ENCODE data around the gene PODXL2.

The PODXL2 gene, protein sequence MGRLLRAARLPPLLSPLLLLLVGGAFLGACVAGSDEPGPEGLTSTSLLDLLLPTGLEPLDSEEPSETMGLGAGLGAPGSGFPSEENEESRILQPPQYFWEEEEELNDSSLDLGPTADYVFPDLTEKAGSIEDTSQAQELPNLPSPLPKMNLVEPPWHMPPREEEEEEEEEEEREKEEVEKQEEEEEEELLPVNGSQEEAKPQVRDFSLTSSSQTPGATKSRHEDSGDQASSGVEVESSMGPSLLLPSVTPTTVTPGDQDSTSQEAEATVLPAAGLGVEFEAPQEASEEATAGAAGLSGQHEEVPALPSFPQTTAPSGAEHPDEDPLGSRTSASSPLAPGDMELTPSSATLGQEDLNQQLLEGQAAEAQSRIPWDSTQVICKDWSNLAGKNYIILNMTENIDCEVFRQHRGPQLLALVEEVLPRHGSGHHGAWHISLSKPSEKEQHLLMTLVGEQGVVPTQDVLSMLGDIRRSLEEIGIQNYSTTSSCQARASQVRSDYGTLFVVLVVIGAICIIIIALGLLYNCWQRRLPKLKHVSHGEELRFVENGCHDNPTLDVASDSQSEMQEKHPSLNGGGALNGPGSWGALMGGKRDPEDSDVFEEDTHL
- total RNA-seq = 6.6 to 8.9 (median 7.5) reads per million in 3 experiments

DNA sequence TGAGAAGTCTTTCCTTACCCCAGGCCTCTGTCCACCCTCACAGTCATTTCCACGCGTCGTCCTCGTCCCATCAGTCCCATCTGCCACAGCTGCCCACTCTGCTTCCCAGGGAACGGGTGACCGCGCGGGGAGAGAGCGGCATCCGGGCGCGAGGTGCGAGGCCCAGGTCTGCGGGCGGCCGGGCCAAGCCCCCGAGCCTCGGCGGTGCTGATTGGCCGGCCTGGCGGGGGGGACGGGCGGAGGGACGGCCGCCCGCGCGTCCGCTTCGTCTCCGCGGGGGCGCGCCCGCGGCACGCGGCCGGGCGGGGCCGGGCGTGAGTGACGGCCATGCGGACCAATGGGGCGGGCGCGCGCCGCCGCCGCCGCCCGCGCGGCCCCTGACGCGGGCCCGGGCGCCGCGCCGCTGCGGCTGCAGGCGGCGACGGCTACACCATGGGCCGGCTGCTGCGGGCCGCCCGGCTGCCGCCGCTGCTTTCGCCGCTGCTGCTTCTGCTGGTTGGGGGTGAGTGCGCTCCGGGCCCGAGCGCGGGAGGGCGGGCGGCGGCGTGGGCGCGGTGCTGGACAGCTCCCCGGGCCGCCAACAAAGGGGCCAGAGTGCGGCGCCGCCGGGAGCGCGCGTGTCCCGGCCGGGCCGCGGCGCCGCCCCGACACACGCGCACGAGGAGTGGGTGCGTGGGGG lies at the start of gene PODXL2:
PODXL2 (plus strand) TSS at position 398 of the 679 bp plus-strand sequence; CDS start at position 433, 35 bp downstream.
- DNase-seq = peak; percentile 27

DNA sequence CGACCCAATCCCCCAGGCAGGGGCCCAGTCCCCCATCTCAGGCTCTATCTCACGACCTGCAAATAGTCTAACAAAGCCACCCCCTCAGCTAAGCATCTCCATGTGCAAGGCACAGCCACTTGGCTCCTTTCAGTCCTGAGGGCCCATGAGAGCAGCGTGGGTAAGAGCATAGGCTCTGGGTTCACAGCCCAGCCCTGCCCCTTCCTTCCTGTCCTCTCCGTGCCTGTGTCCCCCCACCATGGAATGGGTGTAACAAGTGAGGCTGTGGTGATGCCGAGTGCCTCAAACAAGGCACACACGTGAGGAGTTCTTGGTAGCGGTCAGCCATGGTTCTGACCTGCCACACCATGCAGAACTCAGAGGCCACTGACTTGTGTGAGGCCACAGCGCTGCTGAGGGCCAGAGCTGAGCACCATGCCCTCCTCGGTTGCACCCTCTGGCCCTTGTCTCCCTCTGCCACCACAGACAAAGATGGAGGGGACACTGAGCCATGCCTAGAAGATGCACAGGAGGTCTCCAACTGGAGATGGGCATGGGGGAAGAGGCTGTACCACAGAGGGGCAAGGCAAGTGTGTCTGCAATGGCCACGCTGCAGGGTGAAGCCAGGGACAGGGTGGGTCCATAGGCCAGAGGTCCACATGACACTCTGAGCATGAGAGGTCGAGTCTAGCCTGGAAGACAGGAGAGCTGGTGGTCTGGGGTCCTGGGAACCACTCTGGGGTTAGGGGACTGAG lies 48.5 kb upstream of the PODXL2 start:
- no peak for DNase-seq

DNA sequence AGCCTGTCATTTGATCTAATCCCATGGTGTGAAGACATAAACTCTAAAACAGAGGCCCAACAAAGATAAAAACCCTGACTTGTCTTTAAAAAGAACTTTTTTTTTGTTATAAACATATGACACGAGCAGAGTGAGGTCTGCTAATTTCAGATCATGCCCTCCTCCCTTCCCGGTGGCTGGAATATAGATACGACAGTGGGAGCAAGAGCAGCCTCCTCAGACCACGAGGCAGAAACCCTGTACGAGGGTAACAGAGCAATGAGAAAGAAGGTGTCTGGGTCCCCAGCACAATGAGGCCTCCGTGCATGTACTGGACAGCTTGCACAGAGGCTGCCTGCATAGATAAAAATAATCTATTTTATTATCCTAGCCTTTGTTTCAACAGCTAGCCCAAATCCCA lies 44.3 kb upstream of the PODXL2 start:
- DNase-seq = no peak

DNA sequence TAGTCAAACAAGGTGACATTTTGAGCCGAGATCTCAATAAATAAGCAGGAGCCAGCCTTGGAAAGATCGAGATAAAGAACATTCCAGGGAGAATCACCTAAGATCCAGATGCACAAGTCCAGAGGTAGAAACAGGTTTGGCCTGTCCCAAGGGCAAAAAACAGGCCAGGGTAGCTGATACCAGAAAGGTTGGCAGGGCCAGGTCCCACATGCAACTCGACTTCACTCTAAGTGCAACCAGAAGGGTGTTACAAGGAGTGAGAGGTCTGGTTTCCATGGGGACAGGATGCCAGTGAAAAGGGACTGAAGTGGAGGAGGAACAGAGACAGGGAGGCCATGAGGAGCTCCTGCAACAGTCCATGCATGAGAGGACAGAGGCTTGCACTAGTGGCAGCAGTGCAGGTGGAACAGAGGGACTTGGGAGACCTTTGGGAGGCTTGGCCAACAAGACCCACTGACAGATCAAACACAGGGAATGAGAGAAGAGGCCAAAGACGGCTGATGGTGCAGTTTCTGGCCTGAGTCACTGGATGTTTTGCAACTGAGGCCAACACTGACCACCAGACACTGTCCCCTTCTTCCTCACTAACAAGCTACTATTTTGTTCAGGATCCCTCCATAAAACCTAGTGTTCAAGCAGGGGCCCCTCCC lies 43.7 kb upstream of the PODXL2 start:
- no peak for DNase-seq

- DNase-seq = no peak
These were observed 43.1 kb upstream of the PODXL2 start for GRCh38 chr3:127585813-127586413.

DNA sequence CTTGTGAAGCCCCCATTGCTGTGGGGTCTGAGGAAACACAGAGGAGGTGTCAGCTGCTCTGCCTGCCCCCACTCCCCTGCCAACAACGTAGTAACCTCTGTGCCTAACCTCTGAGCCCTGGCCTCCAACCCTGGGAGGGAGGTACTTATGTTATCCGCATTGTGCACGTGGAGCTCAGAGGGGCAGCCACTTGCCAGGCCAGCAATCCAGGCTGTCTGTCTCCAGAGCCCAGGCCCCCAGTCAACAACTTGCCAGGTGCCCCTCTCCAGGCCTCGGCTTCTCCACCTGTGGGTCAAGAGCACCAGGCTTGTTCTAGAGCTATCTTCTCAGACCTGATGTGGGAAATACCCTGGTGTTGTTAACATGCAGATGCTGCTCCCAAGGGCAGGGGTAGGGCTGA lies 41.1 kb upstream of the PODXL2 start:
- DNase-seq = no peak

- no peak for DNase-seq
These were observed 40.0 kb upstream of the PODXL2 start for GRCh38 chr3:127588806-127589577.

DNA sequence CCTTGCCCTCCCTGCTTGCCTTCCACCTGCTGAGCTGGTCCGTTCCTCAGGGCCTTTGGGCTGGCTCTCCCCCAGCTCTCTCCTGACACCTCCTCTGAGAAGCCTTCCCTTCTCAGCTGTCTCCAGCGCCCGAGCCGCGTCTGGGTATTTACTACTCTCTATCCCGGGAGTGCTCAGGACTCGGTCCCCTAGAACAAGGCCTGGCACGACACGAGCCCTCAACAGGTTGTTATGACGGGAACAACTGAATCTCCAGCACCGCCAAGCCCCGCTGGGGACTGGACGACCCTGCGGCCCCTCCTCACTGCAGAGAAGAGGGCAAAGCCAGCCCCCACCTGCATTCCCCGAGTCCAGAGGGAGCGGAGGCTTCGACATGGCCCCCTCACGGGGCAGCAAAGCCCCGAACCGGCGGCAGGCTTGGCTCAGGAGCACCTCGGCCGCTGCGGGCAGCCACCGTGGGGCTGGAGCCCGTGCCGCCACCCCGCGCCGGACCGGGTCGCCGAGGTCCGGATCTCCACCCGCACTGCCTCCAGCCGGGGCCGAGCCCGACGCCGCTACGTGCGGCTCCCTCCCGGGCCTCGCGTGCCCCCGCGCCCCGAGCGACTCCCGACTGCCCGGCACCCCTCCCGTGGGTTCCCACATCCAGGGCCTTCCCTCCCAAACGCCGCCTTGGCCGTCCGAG lies 39.2 kb upstream of the PODXL2 start:
- DNase-seq = no peak

DNA sequence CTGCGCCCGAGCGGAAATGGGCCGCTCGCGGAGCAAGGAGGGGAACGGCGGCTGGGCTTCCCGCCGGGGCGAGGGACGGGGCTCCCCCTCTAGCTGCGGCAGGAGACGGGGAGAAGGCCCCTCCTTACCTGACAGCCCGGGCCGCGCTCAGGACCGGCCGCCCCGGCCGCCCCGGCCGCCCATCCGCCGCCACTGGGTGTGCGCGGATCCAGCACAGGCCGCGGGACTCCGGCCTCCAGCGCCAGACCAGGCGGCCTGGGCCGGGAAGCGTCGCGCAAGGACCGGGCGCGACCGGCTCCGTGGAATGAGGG lies 38.7 kb upstream of the PODXL2 start:
- DNase-seq = no peak

DNA sequence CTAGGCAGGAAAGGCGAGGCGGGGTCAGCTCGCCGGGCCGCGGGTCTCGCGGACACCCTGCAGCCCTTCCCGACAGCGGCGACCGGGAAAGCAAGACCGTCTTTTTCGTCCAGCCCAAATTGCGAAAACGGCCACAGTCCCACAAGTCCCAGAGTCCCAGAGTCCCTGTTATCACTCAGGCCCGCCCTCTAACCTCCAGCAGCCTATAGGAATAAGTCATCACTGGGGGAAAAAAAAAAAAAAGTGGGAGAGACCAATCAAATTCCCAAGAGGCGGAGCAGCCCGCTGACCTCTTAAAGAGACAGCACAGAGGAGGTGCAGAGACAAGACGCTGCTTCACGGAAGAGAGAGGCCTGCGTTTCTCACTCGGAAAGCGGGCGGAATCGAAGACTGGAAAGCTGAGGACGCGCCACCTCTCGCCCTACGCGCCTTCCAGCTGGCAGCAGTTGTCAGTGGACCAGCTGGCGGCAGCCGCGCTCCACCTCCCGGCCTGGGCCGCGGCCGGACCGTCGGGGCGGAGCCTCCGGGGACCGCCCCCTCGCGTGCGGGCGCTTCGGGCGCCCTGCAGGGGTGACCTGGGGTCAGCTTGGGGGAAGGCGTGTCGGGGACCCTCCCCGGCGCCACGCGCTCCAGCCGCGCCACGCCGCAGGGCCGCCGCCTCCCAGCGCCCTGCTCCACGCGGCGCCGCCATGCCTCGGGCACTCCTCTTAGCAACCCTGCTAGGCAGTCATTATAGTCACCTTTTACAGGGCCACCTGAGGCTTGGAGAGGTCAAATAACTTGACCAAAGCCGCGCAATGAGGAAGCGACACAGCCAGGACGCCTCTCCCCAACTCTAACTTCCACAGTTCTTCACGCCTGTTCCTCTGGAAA lies 38.2 kb upstream of the PODXL2 start, which contains the start of gene TPRA1:
TPRA1 (minus strand) TSS at position 141 of the 873 bp plus-strand sequence. CDS start 10,587 bp downstream, outside the sequence.
- DNase-seq = peak; percentile 89

- no peak for DNase-seq
These were observed 35.8 kb upstream of the PODXL2 start for GRCh38 chr3:127593178-127593577.

- no peak for DNase-seq
These were observed 33.7 kb upstream of the PODXL2 start for GRCh38 chr3:127595303-127595702.

- no peak for DNase-seq
These were observed 31.8 kb upstream of the PODXL2 start for GRCh38 chr3:127597020-127597771.

DNA sequence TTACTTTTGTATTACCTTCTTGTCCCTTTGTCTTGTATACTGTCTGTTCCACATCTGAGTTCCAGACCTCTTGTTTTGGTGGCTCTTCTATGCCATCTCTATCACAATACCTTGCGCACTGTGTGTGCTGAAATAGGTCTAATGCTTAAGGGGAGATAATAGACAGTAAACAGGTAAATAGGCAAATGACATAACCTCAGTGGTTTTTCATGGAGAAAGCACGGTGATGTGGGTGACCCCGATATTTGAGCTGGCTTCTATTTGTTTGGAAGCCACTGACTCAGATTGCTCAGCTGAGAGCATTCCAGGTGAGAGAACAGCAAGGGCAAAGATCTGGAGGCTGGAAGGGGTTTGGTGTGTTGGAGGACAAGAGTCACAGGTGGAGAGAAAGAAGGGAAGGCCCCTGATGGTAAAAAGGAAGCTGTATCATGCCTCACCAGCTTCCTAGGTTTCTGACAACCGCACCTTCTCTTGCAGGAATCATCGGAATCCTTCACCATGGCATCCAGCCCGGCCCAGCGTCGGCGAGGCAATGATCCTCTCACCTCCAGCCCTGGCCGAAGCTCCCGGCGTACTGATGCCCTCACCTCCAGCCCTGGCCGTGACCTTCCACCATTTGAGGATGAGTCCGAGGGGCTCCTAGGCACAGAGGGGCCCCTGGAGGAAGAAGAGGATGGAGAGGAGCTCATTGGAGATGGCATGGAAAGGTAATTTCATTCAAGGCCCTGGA lies 30.0 kb upstream of the PODXL2 start:
- no peak for DNase-seq

DNA sequence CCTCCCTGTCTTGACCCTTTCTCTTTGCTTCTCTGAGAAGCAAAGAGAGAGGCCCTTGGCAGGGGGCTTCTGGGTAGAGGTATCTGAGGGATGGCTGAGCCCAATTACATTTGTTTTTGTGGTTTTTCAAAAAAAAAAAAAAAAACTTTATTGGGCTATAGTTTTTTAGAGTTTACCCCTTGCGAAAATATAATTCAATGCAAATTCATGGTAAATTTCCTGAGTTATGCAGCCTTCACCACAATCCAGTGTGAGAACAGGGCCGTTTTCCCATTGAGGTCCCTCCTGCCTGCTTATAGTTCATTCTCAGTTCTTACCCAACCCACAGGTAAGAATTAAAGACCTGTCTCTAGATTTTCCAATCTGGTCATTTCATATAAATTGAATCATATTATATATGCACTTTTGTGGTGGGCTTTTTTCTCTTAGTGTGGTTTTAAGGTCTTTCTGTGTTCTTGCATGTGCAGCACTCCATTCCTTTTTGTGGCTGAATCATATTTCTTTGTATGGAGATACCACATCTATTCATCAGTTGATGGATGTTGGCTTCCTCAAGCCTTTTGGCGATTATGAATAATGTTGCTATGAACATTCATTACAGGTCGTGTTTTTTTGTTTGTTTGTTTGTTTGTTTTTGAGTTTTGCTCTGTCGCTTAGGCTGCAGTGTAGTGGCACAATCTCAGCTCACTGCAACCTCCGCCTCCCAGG lies 28.1 kb upstream of the PODXL2 start:
- no peak for DNase-seq

DNA sequence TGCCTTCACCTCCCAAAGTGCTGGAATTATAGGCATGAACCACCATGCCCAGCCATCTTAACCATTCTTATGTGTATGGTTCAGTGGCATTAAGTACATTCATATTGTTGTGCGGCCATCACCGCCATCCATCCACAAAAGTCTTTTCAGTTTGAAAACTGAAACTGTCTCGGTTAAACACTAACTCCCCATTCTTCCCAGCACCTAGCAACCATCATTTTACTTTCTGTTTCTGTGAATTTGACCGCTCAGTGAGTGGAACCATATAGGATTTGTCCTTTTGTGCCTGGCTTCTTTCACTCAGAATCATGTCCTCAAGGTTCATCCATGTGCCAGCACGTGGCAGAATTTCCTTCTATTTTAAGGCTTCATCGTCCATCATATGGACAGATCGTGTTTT lies 24.9 kb upstream of the PODXL2 start:
- no peak for DNase-seq

GRCh38 chr3:127604546-127605165 lies 24.3 kb upstream of the PODXL2 start:
- no peak for DNase-seq

Measured in central memory CD4-positive, alpha-beta T cell (primary cell).